ENCODE measurements around the gene EDAR.

Gene EDAR

GRCh38 chr2:108988796-108989713, at the start of gene EDAR:
Gene EDAR (minus strand): TSS chr2:108989220. CDS start chr2:108931014, 58,206 bp downstream.
- peak; percentile 4 for TF ChIP-seq CTCF (IDR thresholded peaks at IDR 0.05; ENCODE audit: low read depth, low read length)
- DNase-seq (ENCODE audit: extremely low read depth, low read depth) = no peak

GRCh38 chr2:109033171-109033570, 44.2 kb upstream of the EDAR start:
- DNase-seq (ENCODE audit: extremely low read depth, low read depth) = no peak
- no peak for TF ChIP-seq CTCF (IDR thresholded peaks at IDR 0.05; ENCODE audit: low read depth, low read length)

GRCh38 chr2:109032229-109032820, 43.3 kb upstream of the EDAR start:
- no peak for DNase-seq (ENCODE audit: extremely low read depth, low read depth)
- TF ChIP-seq CTCF (IDR thresholded peaks at IDR 0.05; ENCODE audit: low read depth, low read length) = no peak

GRCh38 chr2:109031476-109032228, 42.6 kb upstream of the EDAR start:
- no peak for DNase-seq (ENCODE audit: extremely low read depth, low read depth)
- no peak; the same call in 1 of the 2 replicates for TF ChIP-seq CTCF (IDR thresholded peaks at IDR 0.05; ENCODE audit: low read depth, low read length)

- DNase-seq (ENCODE audit: extremely low read depth, low read depth) = no peak
- no peak for TF ChIP-seq CTCF (IDR thresholded peaks at IDR 0.05; ENCODE audit: low read depth, low read length)
These were observed 42.0 kb upstream of the EDAR start for GRCh38 chr2:109030870-109031475.

GRCh38 chr2:109029490-109030201, 40.6 kb upstream of the EDAR start:
- TF ChIP-seq CTCF (IDR thresholded peaks at IDR 0.05; ENCODE audit: low read depth, low read length) = no peak
- no peak for DNase-seq (ENCODE audit: extremely low read depth, low read depth)
